ENCODE measurements around the gene FAM131A.

The FAM131A gene

DNA sequence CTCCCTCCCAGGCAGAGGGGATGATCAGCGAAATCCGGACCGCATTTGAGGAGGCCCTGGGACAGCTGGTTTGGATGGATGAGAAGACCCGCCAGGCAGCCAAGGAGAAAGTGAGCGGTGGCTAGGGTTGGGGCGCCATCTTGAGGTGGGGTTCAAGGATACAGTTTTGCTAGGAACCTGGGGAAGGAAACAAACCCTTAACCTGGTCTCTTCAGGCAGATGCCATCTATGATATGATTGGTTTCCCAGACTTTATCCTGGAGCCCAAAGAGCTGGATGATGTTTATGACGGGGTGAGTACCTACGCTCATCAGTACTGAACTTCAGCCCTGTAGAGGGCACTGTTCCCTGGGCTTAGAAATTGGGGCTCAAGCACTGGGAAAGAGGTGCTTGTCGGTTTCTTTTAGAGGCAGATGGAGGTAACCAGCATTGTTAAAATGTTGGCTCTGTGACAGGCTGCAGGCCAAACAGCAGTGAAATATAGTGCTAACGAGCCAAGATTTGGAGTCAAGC is 47.9 kb upstream of the FAM131A start:
- no peaks in the 10 kb centered on the region for H3K36me3 ChIP-seq (ENCODE audit: control insufficient read depth in 2 of 2, insufficient read depth in 1 of 2, low read length in 2 of 2)
- TF ChIP-seq, protein P1, sequence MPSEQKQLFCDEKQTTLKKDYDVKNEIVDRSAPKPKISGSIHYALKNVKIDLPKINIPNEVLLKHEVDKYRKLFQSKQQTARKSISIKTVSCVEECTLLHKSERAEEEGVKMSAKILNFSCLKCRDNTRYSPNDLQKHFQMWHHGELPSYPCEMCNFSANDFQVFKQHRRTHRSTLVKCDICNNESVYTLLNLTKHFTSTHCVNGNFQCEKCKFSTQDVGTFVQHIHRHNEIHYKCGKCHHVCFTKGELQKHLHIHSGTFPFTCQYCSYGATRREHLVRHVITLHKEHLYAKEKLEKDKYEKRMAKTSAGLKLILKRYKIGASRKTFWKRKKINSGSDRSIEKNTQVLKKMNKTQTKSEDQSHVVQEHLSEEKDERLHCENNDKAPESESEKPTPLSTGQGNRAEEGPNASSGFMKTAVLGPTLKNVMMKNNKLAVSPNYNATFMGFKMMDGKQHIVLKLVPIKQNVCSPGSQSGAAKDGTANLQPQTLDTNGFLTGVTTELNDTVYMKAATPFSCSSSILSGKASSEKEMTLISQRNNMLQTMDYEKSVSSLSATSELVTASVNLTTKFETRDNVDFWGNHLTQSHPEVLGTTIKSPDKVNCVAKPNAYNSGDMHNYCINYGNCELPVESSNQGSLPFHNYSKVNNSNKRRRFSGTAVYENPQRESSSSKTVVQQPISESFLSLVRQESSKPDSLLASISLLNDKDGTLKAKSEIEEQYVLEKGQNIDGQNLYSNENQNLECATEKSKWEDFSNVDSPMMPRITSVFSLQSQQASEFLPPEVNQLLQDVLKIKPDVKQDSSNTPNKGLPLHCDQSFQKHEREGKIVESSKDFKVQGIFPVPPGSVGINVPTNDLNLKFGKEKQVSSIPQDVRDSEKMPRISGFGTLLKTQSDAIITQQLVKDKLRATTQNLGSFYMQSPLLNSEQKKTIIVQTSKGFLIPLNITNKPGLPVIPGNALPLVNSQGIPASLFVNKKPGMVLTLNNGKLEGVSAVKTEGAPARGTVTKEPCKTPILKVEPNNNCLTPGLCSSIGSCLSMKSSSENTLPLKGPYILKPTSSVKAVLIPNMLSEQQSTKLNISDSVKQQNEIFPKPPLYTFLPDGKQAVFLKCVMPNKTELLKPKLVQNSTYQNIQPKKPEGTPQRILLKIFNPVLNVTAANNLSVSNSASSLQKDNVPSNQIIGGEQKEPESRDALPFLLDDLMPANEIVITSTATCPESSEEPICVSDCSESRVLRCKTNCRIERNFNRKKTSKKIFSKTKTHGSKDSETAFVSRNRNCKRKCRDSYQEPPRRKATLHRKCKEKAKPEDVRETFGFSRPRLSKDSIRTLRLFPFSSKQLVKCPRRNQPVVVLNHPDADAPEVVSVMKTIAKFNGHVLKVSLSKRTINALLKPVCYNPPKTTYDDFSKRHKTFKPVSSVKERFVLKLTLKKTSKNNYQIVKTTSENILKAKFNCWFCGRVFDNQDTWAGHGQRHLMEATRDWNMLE (tag by site-specific recombination; conservative IDR thresholded peaks at IDR 0.05; ENCODE audit: low read depth), result no peak
- TF ChIP-seq ZBTB17 (tag by site-specific recombination; IDR thresholded peaks at IDR 0.05), result peak; percentile 74
- TF ChIP-seq ZNF2 (tag by site-specific recombination; IDR thresholded peaks at IDR 0.05), result no peak
- peak; percentile 74 for TF ChIP-seq ZBTB8A (tag by site-specific recombination; IDR thresholded peaks at IDR 0.05)
- peak; percentile 78; the same call in 1 of the 2 replicates for TF ChIP-seq TRIM28 (IDR thresholded peaks at IDR 0.05; ENCODE audit: borderline replicate concordance, low read length)
- no peak for TF ChIP-seq ZNF776 (tag by site-specific recombination; IDR thresholded peaks at IDR 0.05; ENCODE audit: borderline replicate concordance)
- TF ChIP-seq ZNF654 (tag by site-specific recombination; IDR thresholded peaks at IDR 0.05; ENCODE audit: low read depth), result peak; percentile 76
- TF ChIP-seq ZNF600 (tag by site-specific recombination; IDR thresholded peaks at IDR 0.05), result peak; percentile 40; the same call in 1 of the 2 replicates
- TF ChIP-seq, protein P2, sequence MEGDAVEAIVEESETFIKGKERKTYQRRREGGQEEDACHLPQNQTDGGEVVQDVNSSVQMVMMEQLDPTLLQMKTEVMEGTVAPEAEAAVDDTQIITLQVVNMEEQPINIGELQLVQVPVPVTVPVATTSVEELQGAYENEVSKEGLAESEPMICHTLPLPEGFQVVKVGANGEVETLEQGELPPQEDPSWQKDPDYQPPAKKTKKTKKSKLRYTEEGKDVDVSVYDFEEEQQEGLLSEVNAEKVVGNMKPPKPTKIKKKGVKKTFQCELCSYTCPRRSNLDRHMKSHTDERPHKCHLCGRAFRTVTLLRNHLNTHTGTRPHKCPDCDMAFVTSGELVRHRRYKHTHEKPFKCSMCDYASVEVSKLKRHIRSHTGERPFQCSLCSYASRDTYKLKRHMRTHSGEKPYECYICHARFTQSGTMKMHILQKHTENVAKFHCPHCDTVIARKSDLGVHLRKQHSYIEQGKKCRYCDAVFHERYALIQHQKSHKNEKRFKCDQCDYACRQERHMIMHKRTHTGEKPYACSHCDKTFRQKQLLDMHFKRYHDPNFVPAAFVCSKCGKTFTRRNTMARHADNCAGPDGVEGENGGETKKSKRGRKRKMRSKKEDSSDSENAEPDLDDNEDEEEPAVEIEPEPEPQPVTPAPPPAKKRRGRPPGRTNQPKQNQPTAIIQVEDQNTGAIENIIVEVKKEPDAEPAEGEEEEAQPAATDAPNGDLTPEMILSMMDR (tag by site-specific recombination; IDR thresholded peaks at IDR 0.05), result peak; percentile 83
- TF ChIP-seq ZSCAN30 (tag by site-specific recombination; IDR thresholded peaks at IDR 0.05), result peak; percentile 78
- TF ChIP-seq, protein P3, sequence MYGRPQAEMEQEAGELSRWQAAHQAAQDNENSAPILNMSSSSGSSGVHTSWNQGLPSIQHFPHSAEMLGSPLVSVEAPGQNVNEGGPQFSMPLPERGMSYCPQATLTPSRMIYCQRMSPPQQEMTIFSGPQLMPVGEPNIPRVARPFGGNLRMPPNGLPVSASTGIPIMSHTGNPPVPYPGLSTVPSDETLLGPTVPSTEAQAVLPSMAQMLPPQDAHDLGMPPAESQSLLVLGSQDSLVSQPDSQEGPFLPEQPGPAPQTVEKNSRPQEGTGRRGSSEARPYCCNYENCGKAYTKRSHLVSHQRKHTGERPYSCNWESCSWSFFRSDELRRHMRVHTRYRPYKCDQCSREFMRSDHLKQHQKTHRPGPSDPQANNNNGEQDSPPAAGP (tag by site-specific recombination; IDR thresholded peaks at IDR 0.05), result 0 out of 2 replicates have a peak, but pooled peaks have one; percentile 25
- TF ChIP-seq GLIS1 (tag by site-specific recombination; IDR thresholded peaks at IDR 0.05), result no peak
- TF ChIP-seq, protein P4, sequence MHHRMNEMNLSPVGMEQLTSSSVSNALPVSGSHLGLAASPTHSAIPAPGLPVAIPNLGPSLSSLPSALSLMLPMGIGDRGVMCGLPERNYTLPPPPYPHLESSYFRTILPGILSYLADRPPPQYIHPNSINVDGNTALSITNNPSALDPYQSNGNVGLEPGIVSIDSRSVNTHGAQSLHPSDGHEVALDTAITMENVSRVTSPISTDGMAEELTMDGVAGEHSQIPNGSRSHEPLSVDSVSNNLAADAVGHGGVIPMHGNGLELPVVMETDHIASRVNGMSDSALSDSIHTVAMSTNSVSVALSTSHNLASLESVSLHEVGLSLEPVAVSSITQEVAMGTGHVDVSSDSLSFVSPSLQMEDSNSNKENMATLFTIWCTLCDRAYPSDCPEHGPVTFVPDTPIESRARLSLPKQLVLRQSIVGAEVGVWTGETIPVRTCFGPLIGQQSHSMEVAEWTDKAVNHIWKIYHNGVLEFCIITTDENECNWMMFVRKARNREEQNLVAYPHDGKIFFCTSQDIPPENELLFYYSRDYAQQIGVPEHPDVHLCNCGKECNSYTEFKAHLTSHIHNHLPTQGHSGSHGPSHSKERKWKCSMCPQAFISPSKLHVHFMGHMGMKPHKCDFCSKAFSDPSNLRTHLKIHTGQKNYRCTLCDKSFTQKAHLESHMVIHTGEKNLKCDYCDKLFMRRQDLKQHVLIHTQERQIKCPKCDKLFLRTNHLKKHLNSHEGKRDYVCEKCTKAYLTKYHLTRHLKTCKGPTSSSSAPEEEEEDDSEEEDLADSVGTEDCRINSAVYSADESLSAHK (tag by site-specific recombination; IDR thresholded peaks at IDR 0.05), result peak; percentile 37; the same call in 1 of the 2 replicates
- TF ChIP-seq SP7 (tag by site-specific recombination; IDR thresholded peaks at IDR 0.05), result 0 out of 2 replicates have a peak, but pooled peaks have one; percentile 13
- TF ChIP-seq, protein P5, sequence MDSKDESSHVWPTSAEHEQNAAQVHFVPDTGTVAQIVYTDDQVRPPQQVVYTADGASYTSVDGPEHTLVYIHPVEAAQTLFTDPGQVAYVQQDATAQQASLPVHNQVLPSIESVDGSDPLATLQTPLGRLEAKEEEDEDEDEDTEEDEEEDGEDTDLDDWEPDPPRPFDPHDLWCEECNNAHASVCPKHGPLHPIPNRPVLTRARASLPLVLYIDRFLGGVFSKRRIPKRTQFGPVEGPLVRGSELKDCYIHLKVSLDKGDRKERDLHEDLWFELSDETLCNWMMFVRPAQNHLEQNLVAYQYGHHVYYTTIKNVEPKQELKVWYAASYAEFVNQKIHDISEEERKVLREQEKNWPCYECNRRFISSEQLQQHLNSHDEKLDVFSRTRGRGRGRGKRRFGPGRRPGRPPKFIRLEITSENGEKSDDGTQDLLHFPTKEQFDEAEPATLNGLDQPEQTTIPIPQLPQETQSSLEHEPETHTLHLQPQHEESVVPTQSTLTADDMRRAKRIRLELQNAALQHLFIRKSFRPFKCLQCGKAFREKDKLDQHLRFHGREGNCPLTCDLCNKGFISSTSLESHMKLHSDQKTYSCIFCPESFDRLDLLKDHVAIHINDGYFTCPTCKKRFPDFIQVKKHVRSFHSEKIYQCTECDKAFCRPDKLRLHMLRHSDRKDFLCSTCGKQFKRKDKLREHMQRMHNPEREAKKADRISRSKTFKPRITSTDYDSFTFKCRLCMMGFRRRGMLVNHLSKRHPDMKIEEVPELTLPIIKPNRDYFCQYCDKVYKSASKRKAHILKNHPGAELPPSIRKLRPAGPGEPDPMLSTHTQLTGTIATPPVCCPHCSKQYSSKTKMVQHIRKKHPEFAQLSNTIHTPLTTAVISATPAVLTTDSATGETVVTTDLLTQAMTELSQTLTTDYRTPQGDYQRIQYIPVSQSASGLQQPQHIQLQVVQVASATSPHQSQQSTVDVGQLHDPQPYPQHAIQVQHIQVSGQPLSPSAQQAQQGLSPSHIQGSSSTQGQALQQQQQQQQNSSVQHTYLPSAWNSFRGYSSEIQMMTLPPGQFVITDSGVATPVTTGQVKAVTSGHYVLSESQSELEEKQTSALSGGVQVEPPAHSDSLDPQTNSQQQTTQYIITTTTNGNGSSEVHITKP (tag by site-specific recombination; IDR thresholded peaks at IDR 0.05), result peak; percentile 13; the same call in 1 of the 2 replicates
- no peak for TF ChIP-seq ZNF114 (tag by site-specific recombination; IDR thresholded peaks at IDR 0.05)
- H3K27ac ChIP-seq (ENCODE audit: extremely low read depth, low read depth, low read length), result no peak overlapping the region
- H3K4me3 ChIP-seq (ENCODE audit: low read depth, low read length), result no peak overlapping the region
- H3K9me3 ChIP-seq (ENCODE audit: control insufficient read depth, insufficient read depth, low read depth, low read length), result no peaks in the 10 kb centered on the region
- no peaks in the 10 kb centered on the region for H3K4me1 ChIP-seq (ENCODE audit: control insufficient read depth, insufficient read depth, low read length)
- ChIA-PET POLR2A (no interaction called here), CTCF (interaction anchor here (0.6 to 2.8 kb wide), 14 partner anchors 8 to 397 kb away, joined by 3 to 15 read pairs (median 4); partner anchors contain the start of gene EEF1AKMT4)
